ENCODE results near the gene MCRIP2. TPM values are rescaled to one million over a fixed set of nuclear protein-coding genes. Genes with fewer than 3 reads are reported as not detected.
A peak's percentile ranks its signal among the peaks of the same experiment; 100 is the strongest.

The MCRIP2 gene
- total RNA-seq, 4 donors from 2014 or later = 2.6 to 62.0 (median 17.0) TPM

GRCh38 chr16:630815-631405, 10.7 kb upstream of the MCRIP2 start, which contains the start of gene WFIKKN1:
Gene WFIKKN1 (plus strand): TSS chr16:630985. CDS start chr16:631254, 269 bp downstream.
- H3K4me1 ChIP-seq = peaks cover 0 to 13% of the 10 kb centered on the region in 2 donors
- intact Hi-C loops (cut with DNase I; ENCODE audit: low total_unique reads) = no loop called here
- no peaks in the 10 kb centered on the region for H3K36me3 ChIP-seq
- H3K27me3 ChIP-seq = no peaks in the 10 kb centered on the region
- TF ChIP-seq CTCF (IDR thresholded peaks at IDR 0.05) = no peak
- TF ChIP-seq POLR2A (IDR thresholded peaks at IDR 0.05) = no peak
- no peak within 1 kb of the TSS for H3K4me3 ChIP-seq
- no peaks in the 10 kb centered on the region for H3K9me3 ChIP-seq
- peak in 1 of 2 donors; percentile 25 for DNase-seq
- H3K27ac ChIP-seq = peak within 1 kb of the TSS in 1 of 2 donors; percentile 36

GRCh38 chr16:631808-632358, 9.7 kb upstream of the MCRIP2 start:
- H3K9me3 ChIP-seq = no peaks in the 10 kb centered on the region
- no peak for TF ChIP-seq CTCF (IDR thresholded peaks at IDR 0.05)
- no peak for TF ChIP-seq POLR2A (IDR thresholded peaks at IDR 0.05)
- intact Hi-C loops (cut with DNase I; ENCODE audit: low total_unique reads) = no loop called here

GRCh38 chr16:632486-633335, 8.9 kb upstream of the MCRIP2 start:
- TF ChIP-seq CTCF (IDR thresholded peaks at IDR 0.05) (no peak), POLR2A (IDR thresholded peaks at IDR 0.05) (no peak)
- Histone ChIP-seq H3K4me1 (peaks cover 0 to 15% of the 10 kb centered on the region in 2 donors), H3K4me3 (no peak overlapping the region), H3K36me3 (no peaks in the 10 kb centered on the region), H3K27ac (no peak overlapping the region), H3K9me3 (no peaks in the 10 kb centered on the region), H3K27me3 (no peaks in the 10 kb centered on the region)
- DNase-seq = no peak
- intact Hi-C loops (cut with DNase I; ENCODE audit: low total_unique reads) = no loop called here

More at GRCh38 chr16:631808-632358, 9.7 kb upstream of the MCRIP2 start:
- Histone ChIP-seq H3K4me3 (no peak overlapping the region), H3K27ac (no peak overlapping the region), H3K4me1 (peaks cover 0 to 13% of the 10 kb centered on the region in 2 donors), H3K36me3 (no peaks in the 10 kb centered on the region), H3K27me3 (no peaks in the 10 kb centered on the region)
- DNase-seq = no peak

GRCh38 chr16:633336-634050, 8.1 kb upstream of the MCRIP2 start:
- Histone ChIP-seq H3K4me1 (peaks cover 0 to 15% of the 10 kb centered on the region in 2 donors), H3K9me3 (no peaks in the 10 kb centered on the region), H3K27ac (no peak overlapping the region), H3K4me3 (no peak overlapping the region), H3K36me3 (no peaks in the 10 kb centered on the region), H3K27me3 (no peaks in the 10 kb centered on the region)
- TF ChIP-seq POLR2A (IDR thresholded peaks at IDR 0.05) (no peak), CTCF (IDR thresholded peaks at IDR 0.05) (no peak)
- DNase-seq = no peak
- intact Hi-C loops (cut with DNase I; ENCODE audit: low total_unique reads) = no loop called here
